ENCODE measurements around the gene CUX1. TPM values are rescaled to one million over a fixed set of nuclear protein-coding genes. Genes with fewer than 3 reads are reported as not detected.

The CUX1 gene
- total and polyA plus RNA-seq, 2 of the 13 experiments (the other 11 are each of a cell fraction or from before 2014, with no cell fraction given), result 13.7 to 14.9 TPM

DNA sequence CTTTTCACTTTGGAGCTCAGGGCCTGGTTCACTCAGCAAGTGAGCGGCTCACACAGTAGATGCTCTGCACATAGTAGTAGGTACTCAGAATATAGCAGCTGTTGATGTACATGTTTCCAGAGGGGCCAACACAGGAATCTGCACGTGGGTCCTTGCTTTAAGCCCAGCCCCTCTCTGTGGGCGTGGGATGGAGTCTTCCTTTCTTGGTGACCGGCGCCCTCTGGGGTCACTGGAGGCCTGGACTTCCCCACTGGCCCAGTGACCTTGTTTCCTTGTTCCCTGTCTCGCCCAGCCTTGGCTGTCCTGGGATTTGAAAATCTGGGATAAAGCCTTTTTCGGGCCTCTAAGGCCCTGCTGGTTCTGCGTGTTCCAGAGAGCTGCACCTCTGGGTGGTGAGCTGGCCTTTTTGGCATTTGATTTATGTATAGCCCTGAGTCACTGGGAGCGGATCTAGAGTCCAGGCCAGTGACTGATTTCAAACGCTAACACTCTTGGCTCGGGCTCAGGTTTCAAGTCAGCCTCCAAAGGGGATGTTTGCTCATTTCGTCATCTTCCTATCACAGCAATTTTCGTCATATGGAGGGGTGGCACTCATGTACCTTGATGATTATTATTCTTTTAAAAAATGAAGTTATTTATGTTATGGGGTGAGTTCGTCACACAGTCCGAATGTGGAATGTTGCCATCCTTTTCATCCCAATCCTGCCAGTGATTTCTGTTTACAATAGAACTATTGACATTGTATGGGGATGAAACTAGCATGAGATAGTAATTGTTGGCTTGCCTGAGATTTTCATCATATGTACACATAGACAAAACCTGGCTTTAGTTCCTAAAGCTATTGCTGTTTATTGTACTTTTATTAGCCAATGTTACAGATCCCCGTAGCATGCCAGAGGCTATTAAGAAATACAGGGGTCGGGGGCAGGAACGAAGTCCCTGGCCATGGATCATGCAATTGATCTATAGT, 65.5 kb downstream of the CUX1 start (continued):
- TF ChIP-seq, protein P1, sequence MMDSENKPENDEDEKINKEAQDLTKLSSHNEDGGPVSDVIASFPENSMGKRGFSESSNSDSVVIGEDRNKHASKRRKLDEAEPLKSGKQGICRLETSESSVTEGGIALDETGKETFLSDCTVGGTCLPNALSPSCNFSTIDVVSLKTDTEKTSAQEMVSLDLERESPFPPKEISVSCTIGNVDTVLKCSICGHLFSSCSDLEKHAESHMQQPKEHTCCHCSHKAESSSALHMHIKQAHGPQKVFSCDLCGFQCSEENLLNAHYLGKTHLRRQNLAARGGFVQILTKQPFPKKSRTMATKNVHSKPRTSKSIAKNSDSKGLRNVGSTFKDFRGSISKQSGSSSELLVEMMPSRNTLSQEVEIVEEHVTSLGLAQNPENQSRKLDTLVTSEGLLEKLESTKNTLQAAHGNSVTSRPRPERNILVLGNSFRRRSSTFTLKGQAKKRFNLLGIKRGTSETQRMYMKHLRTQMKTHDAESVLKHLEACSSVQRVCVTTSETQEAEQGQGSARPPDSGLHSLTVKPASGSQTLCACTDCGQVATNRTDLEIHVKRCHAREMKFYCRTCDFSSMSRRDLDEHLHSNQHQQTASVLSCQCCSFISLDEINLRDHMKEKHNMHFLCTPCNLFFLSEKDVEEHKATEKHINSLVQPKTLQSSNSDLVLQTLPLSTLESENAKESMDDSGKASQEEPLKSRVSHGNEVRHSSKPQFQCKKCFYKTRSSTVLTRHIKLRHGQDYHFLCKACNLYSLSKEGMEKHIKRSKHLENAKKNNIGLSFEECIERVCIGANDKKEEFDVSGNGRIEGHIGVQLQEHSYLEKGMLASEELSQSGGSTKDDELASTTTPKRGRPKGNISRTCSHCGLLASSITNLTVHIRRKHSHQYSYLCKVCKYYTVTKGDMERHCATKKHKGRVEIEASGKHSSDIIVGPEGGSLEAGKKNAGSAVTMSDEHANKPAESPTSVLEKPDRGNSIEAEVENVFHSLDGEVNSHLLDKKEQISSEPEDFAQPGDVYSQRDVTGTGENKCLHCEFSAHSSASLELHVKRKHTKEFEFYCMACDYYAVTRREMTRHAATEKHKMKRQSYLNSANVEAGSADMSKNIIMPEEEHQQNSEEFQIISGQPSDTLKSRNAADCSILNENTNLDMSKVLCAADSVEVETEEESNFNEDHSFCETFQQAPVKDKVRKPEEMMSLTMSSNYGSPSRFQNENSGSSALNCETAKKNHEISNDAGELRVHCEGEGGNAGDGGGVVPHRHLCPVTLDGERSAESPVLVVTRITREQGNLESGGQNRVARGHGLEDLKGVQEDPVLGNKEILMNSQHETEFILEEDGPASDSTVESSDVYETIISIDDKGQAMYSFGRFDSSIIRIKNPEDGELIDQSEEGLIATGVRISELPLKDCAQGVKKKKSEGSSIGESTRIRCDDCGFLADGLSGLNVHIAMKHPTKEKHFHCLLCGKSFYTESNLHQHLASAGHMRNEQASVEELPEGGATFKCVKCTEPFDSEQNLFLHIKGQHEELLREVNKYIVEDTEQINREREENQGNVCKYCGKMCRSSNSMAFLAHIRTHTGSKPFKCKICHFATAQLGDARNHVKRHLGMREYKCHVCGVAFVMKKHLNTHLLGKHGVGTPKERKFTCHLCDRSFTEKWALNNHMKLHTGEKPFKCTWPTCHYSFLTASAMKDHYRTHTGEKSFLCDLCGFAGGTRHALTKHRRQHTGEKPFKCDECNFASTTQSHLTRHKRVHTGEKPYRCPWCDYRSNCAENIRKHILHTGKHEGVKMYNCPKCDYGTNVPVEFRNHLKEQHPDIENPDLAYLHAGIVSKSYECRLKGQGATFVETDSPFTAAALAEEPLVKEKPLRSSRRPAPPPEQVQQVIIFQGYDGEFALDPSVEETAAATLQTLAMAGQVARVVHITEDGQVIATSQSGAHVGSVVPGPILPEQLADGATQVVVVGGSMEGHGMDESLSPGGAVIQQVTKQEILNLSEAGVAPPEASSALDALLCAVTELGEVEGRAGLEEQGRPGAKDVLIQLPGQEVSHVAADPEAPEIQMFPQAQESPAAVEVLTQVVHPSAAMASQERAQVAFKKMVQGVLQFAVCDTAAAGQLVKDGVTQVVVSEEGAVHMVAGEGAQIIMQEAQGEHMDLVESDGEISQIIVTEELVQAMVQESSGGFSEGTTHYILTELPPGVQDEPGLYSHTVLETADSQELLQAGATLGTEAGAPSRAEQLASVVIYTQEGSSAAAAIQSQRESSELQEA (CRISPR knock-in tag; IDR thresholded peaks at IDR 0.05; ENCODE audit: not compliant biosample characterization), result peak; percentile 65
- TF ChIP-seq, protein P2, sequence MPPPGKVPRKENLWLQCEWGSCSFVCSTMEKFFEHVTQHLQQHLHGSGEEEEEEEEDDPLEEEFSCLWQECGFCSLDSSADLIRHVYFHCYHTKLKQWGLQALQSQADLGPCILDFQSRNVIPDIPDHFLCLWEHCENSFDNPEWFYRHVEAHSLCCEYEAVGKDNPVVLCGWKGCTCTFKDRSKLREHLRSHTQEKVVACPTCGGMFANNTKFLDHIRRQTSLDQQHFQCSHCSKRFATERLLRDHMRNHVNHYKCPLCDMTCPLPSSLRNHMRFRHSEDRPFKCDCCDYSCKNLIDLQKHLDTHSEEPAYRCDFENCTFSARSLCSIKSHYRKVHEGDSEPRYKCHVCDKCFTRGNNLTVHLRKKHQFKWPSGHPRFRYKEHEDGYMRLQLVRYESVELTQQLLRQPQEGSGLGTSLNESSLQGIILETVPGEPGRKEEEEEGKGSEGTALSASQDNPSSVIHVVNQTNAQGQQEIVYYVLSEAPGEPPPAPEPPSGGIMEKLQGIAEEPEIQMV (CRISPR knock-in tag; IDR thresholded peaks at IDR 0.05; ENCODE audit: low read depth), result peak; percentile 38; the same call in 1 of the 2 replicates
- TF ChIP-seq, protein P3, sequence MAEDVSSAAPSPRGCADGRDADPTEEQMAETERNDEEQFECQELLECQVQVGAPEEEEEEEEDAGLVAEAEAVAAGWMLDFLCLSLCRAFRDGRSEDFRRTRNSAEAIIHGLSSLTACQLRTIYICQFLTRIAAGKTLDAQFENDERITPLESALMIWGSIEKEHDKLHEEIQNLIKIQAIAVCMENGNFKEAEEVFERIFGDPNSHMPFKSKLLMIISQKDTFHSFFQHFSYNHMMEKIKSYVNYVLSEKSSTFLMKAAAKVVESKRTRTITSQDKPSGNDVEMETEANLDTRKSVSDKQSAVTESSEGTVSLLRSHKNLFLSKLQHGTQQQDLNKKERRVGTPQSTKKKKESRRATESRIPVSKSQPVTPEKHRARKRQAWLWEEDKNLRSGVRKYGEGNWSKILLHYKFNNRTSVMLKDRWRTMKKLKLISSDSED (CRISPR knock-in tag; IDR thresholded peaks at IDR 0.05), result no peak
- TF ChIP-seq, protein P4, sequence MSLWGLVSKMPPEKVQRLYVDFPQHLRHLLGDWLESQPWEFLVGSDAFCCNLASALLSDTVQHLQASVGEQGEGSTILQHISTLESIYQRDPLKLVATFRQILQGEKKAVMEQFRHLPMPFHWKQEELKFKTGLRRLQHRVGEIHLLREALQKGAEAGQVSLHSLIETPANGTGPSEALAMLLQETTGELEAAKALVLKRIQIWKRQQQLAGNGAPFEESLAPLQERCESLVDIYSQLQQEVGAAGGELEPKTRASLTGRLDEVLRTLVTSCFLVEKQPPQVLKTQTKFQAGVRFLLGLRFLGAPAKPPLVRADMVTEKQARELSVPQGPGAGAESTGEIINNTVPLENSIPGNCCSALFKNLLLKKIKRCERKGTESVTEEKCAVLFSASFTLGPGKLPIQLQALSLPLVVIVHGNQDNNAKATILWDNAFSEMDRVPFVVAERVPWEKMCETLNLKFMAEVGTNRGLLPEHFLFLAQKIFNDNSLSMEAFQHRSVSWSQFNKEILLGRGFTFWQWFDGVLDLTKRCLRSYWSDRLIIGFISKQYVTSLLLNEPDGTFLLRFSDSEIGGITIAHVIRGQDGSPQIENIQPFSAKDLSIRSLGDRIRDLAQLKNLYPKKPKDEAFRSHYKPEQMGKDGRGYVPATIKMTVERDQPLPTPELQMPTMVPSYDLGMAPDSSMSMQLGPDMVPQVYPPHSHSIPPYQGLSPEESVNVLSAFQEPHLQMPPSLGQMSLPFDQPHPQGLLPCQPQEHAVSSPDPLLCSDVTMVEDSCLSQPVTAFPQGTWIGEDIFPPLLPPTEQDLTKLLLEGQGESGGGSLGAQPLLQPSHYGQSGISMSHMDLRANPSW (CRISPR knock-in tag; IDR thresholded peaks at IDR 0.05; ENCODE audit: borderline replicate concordance), result no peak
- TF ChIP-seq REXO4 (CRISPR knock-in tag; IDR thresholded peaks at IDR 0.05; ENCODE audit: borderline replicate concordance) (no peak), ZKSCAN5 (CRISPR knock-in tag; IDR thresholded peaks at IDR 0.05) (no peak), JUND (CRISPR knock-in tag; IDR thresholded peaks at IDR 0.05) (no peak), ZNF792 (CRISPR knock-in tag; IDR thresholded peaks at IDR 0.05) (peak; percentile 97), PHF21A (CRISPR knock-in tag; IDR thresholded peaks at IDR 0.05) (peak; percentile 78), ZNF644 (CRISPR knock-in tag; IDR thresholded peaks at IDR 0.05; ENCODE audit: low read depth) (no peak), ZNF556 (CRISPR knock-in tag; IDR thresholded peaks at IDR 0.05; ENCODE audit: borderline replicate concordance) (peak; percentile 21; the same call in 1 of the 2 replicates)
- TF ChIP-seq, protein P5, sequence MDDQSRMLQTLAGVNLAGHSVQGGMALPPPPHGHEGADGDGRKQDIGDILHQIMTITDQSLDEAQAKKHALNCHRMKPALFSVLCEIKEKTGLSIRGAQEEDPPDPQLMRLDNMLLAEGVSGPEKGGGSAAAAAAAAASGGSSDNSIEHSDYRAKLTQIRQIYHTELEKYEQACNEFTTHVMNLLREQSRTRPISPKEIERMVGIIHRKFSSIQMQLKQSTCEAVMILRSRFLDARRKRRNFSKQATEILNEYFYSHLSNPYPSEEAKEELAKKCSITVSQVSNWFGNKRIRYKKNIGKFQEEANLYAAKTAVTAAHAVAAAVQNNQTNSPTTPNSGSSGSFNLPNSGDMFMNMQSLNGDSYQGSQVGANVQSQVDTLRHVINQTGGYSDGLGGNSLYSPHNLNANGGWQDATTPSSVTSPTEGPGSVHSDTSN (CRISPR knock-in tag; IDR thresholded peaks at IDR 0.05; ENCODE audit: borderline replicate concordance), result no peak
